Pons (tissue), 1 donor: ENCODE measurements around the gene EIF4G2.
"Not testable (repeated sequence)": the region's sequence is repeated elsewhere in the genome, so short reads cannot be mapped to it uniquely, and the experiment has no call there.

Experiments
- DNase-seq: peaks from one replicate; pipeline ENCODE4 v3.0.0-alpha.2; 2016; ENCODE audit warnings: low spot score

The EIF4G2 gene

DNA sequence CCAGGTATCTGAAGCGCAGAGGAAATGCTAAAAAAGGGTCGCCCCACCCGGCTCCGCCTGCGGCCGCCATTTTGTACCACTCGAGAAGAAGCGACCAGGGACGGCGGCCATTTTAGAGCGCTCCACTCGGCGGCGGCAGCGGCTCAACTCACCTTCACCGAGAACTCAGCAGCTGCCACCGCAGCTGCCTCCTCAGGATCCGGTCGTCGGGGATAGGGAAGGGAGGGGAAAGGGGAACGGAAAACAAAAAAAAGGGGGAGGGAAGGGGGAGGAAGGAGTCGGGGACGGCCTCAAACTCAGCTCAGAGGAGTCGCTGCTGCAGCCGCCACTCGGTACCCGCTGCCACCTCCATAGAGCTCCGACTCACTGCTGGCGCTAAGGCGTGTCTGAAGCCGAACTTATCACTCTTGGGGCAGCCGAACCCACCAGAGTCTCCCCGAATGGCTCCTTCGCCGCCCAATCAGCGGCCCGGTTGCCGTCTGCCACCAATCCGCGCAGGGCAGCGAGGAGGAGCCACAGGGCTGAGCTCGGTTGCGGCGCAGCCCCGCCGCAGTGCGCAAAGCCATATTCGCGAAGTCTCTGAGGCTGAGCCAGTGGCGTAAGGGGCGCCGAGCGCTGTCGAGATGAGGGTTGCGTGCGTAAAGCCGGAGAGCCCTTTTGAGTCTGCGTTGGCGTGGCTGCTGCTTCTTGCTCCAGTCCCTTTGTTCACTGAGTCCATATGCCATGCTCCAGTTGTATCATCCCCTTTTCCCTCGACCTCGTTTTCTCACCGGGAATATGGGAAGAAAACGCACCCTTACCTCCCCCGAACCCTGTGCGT is at the start of gene EIF4G2:
Gene EIF4G2, minus strand, starts transcription at position 374 of the 820 bp plus-strand sequence.
- peak; percentile 99 for DNase-seq

DNA sequence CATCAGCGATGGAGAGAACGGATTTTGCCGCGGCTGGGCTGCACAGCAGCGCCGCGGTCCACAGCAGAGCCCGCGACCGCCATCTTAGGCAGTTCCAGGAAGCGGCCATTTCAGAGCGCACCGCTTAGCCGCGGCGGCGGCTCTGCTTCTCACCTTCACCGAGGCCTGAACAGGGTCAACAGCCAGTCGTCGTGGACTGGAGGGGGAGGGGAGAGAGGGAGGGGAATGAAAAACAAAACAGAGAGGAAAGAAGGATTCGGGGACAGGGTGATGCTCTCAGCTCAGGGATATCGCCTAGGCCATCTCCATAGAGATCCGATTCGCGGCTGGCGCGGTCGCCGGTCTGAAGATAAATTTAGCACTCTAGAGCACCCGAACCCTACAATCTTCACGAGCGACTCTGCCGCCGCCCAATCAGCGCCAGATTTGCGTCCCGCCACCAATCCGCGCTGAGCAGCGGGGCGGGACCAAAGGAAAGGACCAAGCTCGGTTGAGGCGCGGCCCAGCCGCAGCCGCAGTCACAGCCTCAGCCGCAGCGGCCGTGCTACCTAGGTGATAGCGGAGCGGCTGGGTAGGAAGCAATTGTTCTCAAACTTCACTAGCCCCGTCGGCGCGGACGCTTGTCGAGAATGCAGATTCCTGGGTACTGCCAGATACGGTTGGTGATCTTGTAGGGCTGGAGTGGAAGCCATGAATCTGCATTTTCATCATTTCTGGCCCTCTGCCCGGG is 49.1 kb upstream of the EIF4G2 start, which contains the start of gene ZBED5:
Gene ZBED5, minus strand, starts transcription at position 345 of the 730 bp plus-strand sequence. CDS start 3,108 bp downstream, outside the sequence.
- peak; percentile 99 for DNase-seq

DNA sequence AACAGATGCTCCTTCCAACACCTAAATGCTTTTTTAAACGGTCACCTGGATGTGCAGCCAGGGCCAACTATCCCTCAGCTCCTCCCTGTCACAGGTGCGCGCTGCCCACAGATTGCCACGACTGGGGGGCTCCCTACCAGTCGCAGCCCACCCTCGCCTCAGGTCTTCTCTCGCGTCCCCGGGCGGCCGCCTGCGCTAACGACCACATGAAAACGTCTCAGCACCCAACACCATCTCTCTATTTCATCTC is 48.7 kb upstream of the EIF4G2 start:
- no peak for DNase-seq

DNA sequence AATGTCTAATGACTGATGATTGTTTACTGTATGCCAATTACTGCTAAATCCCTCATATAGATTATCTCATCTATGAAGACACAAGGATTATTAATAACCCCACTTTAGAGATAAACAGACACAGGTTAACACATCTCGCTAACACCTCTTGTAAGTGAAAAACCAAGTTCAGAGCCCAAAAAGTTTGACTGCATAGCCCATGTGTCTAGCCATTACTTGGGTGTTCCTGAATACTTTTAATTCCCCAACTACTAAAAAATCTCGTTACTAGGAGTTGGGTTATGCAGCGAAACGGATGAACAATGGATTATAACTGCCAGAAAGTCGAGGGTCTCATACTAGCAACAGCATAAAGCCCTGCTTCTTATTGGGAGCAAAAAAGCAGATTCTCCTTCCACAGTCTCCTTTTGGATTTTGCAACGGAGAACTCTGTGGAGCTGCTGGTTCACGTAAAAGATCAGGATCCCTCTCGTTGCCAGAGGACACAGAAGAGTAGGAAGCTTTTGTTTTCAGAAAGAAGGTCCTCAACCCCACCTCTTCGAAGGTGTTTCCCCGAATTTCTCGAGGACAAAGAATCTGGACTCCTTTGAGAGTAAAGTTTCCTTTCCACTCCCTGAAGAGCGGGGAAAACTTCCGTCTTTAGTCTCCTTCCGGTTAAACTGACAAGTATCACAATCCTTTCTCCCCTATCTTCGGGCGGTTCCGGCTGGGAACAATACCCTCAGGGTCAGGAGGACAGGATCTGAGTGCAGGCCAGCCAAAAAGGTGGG is 48.1 kb upstream of the EIF4G2 start:
- peak; percentile 66 for DNase-seq

DNA sequence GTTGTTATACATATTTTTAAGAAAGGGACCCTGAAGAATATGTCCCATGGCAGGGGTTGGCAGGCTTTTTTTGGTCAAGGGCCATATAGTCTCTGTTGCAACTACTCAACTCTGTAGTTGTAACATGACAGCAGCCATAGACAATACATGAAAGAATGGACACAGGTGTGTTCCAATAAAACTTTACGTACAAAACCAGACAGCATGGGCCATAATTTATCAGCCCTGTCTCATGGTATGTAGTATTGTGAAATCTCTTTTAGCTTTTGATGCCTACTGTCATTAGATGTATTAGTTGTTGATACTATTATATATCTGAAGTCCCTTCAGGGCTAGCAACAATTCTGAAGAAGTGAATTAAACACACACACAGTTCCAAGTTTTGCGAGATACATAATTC is 46.6 kb upstream of the EIF4G2 start:
- no peak for DNase-seq

DNA sequence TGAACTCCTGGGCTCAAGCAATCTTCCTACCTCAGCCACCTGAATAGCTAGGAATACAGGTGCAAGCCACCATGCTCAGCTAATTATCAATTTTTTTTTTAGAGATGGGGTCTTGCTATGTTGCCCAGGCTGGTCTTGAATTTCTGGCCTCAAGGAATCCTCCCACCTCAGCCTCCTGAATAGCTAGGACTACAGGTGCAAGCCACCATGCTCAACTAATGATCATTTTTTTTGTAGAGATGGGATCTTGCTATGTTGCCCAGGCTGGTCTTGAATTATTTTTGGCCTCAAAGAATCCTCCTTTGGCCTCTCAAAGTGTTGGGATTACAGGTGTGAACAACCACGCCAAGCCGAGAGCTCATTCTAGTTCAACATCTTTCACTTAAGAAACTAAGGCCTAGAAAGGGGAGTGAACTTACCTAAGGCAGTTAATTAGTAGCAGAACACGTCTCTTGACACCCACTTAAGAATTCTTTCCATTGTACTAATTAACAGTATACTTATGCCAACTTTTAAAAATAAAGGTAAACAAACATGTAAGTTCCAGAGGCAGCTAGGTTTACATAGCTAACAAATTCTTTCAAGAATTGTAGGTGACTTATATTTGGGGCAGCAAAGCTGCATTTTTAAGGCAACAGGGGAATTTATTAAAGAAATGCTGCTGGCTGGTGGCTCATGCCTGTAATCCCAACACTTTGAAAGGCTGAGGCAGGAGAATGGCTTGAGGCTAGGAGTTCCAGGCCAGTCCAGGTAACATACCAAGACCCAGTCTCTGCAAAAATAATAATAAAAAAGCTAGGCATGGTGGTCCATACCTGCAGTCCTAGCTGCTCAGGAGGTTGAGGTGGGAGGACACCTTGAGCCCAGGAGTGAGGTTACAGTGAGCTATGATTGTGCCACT is 39.5 kb upstream of the EIF4G2 start:
- no peak for DNase-seq

DNA sequence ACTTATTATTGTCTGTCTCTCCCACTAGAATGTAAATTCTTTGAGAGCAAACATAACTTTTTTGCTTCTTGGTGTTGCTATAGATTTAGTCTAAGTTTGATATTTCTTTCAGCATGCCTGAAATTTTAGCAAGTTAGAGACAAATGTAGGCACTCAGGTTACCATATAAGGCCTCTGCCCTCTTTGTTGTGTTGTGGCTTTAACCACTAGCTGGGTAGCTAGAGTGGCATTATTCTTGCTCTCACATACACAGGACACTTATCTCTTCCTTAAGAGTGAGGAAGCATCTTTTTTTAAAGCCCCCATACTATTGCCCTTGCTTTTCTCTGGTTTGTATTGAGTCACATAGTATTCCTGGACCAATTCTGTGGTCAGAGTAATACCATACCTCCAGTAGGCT is 37.9 kb upstream of the EIF4G2 start:
- DNase-seq, result no peak

DNA sequence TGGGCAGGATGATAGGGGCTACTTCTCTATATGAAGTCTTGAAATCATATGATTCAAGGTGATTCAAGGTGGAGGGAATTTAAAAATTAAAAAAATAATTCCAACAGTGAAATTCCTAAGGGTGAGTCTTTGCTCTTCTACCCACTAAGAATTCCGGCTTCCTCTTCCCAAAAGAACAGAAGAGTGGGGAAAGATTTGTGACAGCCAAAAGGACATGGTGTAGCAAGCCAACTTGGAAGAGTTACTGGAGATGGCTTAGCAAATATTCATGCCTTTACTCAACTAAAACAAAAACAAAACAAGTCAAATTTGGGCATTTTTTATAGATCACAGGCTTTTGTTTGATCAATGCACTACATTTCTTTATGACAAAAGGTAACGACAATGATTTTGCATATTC is 36.9 kb upstream of the EIF4G2 start:
- DNase-seq, result no peak

DNA sequence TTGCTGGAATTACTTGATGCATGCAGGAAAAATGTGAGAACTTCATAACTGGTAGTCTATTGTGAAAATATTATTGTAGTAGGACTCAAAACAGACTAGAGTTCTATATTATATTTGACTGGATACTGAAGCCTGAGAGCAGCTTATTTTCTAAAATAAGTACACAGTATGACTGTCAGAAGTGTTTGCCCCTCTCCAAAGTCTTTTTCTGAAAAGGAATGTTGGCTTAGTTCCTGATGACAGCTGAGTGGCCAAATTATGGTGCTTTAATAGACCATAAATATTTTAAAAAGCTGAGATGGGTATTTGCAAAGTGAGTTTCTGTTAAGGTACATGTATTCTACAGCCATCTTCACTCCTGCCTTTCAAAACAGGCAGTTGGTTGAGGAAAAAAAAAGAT is 36.1 kb upstream of the EIF4G2 start:
- no peak for DNase-seq

DNA sequence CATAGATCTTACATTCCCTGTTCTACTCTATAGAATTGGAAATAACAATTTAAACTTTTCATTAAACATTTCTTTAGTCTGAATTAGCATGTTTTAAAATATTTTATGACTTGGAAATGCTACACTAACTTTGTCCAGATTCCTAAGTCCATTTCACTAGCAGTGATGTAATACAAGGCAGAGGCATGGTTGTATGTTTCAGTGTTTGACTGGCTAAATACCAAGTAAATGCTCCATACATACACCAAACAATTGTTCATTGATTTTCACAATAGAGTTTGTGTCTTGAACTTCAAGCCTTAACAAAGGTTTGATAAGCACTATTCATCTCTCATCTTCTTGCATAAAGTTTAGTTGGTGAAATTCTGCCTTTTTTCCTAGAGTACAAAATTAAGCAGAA is 35.6 kb upstream of the EIF4G2 start:
- DNase-seq, result peak; percentile 85

DNA sequence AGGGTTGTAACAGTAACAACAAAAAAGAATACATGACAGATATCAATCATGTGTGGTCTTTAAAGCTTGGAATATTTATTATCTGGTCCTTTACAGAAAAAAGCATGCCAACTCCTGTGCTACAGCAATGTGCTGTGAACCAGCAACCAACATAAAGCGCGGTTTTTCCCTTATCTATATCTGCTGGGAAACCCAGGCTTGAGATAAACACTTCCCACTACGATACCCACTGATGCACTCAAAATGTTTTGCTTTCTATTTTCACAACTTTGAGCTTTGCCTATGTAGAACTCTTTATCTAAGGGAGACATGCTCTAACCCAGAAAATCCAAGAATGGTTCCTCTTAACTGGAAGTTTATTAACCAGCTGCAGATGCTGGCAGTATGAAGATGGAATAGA is 30.2 kb upstream of the EIF4G2 start:
- no peak for DNase-seq

DNA sequence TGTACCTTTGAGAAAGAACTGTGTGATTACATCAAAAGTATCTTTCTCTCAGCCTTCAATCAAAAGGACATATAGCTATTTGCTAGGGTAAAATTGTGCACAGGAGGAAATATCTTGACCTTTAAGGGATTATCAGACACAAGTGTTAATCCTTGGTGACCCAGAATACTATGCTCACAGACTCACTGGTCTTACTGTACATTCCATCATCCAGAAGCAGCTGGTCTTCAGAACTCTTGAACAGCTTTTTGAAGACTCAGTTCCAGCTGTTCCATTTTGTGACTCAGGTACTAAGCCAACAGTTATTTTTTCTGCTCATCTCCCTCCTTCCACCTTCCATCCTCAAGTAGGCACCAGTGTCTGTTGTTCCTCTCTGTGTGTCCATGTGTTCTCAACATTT is 29.4 kb upstream of the EIF4G2 start:
- DNase-seq, result no peak

DNA sequence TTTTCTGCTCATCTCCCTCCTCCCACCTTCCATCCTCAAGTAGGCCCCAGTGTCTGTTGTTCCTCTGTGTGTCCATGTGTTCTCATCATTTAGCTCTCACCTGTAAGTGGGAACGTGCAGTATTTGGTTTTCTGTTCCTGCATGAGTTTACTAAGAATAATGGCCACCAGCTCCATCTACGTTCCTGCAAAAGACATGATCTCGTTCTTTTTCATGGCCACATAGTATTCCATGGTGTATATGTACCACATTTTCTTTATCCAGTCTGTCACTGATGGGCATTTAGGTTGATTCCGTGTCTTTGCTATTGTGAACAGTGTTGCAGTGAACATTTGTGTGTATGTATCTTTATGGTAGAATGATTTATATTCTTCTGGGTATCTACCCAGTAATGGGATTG is 28.2 kb upstream of the EIF4G2 start:
- DNase-seq, result not testable (repeated sequence)

DNA sequence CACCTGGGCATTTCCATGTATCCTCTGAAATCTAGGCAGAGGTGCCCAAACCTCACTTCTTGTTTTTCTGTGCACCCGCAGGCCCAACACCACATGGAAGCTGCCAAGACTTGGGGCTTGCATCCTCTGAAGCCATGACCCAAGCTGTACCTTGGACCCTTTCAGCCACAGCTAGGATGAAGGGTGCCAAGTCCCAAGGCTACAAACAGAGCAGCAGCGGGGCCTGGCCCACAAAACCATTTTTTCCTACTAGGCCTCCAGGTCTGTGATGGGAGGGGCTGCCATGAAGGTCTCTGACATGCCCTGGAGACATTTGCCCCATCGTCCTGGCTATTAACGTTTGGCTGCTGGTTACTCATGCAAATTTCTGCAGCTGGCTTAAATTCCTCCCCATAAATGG is 20.4 kb upstream of the EIF4G2 start:
- no peak for DNase-seq

DNA sequence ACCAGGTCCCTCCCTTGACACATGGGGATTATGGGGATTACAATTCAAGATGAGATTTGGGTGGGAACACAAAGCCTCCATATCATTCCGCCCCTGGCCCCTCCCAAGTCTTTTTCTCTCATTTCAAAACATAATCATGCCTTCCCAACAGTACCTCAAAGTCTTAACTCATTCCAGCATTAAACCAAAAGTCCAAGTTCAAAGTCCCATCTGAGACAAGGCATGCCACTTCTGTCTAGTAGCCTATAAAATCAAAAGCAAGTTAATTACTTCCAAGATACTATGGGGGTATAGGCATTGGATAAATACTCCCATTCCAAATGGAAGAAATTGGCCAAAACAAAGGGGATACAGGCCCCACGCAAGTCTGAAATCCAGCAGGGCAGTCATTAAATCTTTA is 19.7 kb upstream of the EIF4G2 start:
- no peak for DNase-seq

DNA sequence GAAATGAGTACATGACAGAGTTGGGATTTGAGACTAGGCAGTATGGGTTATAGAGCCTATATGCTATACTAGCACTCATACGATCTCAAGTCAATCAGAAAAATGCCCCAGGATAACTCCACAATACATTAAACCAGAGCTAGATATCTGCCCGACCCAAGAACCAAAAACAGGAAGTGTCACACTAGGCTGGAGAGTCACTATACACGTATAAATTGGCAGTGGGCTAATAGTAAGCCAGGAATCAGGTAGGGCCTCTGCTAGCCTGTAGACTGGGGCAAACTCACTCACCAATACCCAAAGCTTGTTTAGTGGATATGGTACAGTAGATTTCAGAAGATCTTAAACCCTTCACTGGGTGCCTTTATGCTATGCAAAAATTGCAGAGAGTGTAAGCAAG is 16.2 kb upstream of the EIF4G2 start:
- no peak for DNase-seq

DNA sequence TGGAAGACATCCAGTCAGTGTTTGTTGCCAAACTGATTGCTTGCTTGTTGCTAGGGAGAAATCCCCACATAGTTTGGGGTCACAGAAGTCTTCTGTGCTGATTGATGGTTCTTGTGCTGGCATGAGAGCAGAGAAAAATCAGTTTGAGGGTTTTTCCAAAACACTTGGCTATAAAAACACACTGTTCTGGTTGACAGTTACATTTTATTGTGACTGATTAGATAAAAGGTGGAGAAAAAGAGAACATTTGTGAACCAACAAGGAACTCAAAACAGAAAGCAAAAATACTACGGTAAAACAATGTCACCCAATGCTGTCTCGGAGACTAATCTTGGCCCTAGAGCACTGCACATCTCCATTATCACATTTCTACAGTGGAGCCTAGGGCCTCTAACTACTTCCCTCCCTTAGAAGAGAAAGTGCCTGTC is 14.4 kb upstream of the EIF4G2 start:
- DNase-seq, result no peak

DNA sequence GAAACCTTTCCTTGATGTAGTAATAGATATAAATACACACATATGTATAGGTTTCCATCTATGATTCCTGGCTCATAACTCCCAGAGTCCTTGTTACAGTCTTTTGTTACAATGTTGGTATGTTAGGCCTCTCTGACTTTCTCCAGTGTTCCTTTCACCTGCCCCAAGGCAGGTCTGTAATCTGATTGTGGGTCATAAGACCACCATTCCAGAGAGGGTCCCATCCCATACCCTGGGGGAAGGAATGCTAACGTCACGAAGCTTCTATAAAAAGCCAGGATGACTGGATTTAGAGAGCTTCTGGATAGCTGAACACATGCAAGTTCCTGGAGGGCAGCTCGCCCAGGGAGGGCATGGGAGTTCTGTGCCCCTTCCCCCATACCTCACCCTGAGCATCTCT is 13.8 kb upstream of the EIF4G2 start:
- DNase-seq, result not testable (repeated sequence)

DNA sequence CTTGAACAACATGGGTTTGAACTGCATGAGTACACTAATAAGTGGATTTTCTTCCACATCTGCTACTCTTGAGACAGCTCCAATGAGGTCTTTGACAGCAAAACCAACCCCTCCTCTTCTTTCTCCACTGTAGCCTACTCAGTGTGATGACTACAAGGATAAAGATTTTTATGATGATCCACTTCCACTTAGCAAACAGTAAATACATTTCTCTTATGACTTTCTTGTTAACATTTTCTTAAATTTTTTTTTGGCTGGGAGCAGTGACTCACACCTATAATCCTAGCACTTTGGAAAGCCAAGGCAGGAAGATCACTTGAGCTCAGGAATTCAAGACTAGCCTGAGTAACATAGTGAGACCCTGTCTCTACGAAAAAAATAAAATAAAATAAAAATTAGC is 9.9 kb upstream of the EIF4G2 start:
- no peak for DNase-seq

DNA sequence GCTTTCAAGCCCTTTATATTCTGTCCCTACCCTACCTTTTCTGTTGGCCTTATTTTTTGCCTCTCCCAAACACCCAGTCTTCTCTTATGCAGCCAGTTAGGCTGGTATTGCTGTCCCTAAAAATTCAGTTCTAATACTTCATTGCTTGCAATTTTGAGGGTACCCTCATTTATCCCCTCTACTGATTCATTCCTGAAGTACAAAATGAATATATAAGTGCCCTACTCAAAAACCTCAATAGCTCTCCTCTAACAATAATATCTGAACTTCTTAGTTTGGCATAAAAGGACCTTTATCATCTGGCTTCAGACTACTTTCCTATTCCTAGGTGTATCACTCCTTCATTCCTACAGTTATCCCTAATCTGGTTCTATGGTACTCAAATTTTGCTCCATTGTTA is 5.2 kb upstream of the EIF4G2 start:
- no peak for DNase-seq

DNA sequence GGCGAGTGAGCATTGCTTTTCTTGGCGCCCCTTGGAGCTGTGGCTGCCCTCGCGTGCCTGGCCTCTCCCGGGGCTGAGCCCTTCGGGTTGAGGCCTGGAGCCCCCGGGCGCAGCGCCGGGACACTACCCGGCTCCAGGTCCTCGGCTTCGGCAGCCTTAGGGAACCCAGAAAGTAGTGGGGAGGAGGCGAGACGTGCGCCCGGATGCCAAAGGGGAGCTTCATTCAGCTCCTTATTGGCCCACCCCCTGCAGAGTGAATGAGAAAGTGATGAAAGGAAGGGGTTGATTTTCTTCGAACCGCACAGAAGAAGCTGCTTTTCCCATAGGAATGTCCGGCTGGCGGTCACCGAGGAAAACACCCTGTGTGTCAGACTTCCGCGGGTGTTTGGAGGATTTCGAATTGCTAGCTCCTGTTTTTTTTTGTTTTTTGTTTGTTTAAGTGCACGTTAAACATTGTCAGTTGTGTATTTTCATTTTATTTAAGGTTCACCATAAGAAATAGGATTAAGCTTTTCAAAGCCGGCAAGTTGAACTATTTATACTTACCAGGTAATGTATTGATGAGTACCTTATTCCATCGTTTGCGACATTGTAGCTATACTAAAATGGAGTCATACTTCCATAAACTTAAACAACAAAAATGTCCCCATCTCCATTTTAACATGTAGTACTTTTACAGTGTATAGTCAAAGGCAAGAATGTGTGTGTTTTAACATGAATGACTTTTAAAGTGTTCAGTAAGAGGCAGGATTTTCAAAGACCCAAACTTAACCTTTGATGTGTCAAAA is 841 bp upstream of the EIF4G2 start:
- no peak for DNase-seq
